Activated CD4-positive, alpha-beta T cell treated with anti-CD3 and anti-CD28 coated beads for 24 hours (primary cell): Measurements from ENCODE around the gene PLGRKT.
"Not testable (repeated sequence)": the region's sequence is repeated elsewhere in the genome, so short reads cannot be mapped to it uniquely, and the experiment has no call there.

Experiments
- DNase-seq, 2 donors: peaks; one replicate each; pipeline ENCODE4 v3.0.0-alpha.2; 2020; ENCODE audit warnings: low read depth in 2 of 2

Gene PLGRKT

DNA sequence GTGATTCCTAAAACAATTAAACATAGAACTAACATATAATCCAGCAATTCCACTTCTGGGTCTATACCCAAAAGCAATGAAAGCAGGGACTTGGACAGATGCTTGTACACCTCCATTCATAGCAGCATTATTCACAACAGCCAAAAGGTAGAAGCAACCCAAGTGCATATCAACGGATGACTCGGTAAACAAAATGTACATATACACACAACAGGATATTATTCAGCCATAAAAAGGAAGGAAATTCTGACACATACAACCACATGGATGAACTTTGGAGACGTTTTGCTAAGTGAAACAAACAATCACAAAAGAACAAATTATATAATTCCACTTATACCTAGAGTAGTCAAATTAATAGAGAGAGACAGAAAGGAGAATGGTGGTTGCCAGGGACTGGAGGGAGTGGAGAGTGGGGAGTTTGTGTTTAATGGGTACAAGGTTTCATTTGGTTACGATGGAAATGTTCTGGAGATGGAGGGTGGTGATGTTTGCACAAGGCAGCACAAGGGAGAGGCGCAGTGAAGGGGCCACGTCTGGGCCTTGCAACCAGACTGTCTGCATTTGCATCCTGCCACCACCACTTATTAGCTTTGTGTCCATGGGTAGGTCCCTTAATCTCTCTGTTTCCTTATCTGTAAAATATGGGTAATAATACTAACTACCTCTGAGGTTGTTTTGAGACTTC is 61.8 kb downstream of the PLGRKT start:
- DNase-seq, result no peak

DNA sequence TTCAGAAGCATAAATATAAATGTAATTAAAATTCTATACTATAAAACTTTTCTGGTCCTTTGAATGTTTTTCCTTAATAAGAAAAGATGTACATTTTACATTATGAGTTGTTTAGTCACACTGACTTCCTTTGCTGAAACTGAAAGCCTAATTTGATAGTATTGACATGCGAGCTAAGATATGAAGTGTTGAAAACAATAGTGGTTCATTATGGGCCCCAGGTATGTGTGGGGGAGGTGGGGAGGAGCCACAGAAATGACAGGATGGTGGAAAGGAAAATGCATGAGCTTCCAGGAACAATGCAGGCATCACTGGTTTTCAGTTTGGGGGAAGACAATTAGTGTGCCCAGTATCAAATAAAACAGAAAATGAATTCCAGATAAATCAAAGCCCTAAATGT is 62.6 kb downstream of the PLGRKT start:
- no peak for DNase-seq

DNA sequence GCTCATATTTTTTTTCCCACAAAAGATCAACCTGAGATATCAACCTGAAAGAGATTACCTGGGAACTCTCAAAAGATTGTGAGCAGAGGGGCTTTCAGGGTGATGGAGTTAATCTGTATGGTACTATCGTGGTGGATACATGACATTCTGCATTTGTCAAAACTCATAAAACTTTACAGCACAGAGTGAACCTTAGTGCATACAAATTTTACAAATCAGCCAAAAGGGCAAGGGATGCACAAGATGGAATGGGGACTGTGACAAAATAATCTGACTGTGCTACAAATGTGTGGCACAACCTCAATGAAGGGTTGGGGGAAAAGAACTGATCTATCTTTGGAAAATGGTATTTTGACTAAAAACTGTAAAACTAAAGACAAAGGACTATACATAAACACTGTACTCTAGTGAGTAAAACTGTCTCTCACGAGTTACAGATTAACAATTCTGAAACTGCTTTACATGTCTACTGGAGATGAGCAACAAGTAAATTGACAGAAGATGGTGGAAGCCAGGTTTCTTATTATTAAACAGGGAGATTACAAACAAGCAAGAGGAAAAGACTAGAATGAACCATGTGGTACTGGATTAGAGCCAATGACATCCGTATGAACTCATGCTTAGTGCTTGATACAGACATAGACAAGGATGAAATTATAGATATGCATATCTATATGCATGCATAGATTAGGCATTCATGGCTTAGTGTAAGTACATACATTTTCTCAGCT is 73.3 kb downstream of the PLGRKT start:
- no peak for DNase-seq

DNA sequence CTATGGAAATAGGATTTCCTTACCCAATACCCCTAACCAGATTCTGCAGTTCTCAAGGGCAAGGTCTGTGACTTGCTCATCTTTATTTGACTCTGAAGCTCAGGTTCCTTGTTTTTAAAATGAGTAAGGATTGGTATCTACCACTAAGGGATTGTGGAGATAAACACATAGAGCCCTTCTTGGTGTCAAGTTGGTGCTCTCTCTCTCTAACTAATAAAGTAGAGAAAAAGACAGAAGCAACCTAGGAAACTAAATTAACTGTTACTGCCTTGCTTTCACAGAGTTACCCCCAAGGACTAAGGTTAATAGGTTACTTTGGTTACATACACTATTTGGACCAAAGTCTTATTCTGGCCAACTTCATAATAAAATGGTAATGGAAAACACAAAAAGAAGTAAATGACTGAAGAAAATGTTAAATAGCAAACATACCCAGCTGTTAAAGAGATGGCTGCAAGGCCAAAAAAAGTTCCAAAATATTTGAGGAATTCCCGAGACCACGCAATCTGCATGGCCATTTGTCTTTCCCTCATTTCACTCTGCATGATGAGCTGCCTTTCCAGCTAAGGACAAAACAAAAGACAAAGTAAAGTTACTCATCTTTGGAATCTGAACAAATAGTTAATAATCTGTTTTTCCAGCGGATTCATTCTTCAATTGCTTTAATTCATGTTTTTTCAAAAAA is 76.3 kb downstream of the PLGRKT start:
- no peak for DNase-seq

DNA sequence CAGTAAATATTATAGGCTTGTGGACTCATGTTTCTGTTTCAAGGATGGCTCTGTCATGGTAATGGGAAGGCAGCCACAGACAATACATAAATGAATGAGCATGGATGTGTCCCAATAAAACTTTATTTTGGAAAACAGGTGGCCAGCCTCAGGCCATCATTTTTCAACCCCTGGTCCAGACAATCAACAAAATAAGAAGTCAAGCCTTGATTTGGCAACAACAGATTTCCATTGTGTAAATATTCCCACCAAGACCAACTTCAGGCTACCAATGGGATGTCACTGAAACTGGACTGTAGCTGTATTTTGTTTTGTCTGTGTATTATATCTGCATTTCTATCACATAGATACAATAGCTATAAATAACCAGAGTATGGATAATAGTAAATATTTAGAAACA is 77.4 kb downstream of the PLGRKT start:
- DNase-seq, result no peak

DNA sequence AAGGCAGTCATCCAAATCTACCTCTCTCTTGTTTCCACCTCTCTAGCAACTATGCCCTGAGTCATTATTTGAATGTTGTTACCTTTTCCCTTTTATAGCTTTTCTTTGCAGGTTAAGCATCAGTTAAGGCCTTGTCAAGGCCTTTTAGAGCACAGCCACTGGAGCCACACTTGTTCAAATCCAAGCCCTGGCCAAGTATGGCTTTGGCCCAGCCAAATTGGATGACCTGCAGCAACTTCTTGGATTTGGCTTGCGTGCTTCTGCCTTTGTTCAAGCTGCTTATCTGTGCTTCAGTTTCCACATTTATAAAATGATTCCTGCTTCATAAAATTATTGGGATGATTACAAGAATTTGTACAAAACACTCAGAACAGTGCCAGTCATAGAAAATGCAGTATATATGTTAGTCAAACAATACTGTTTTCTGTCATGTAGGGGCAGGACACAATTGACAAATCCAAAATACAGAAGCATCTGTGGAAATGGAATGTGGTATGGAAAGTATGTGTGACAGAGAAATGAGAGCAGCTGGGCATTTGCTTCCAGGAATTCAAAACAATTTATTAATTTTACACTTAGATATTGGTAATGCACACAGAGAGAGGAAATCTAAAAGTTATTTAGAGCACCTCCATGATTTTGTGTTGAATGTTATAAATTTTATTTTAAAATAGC is 80.2 kb downstream of the PLGRKT start:
- no peak for DNase-seq

DNA sequence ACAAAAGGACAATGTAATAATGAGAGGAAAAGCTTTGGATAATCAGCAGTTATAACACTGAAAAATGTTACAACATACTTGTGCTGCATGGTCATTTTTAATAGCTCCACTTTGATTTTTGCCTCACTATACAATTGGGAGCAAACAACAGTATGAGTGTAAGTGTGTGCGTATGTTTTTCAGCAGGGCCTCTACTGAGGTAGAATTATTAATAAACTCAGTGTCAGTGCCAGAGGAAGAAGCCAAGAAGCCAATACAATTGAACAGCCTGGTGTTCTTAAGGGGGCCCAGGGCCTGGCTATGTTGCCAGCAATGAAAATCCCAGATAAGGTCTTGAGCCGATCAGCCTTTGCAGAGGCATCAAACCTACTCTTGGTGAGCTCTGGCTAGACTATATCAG is 81.9 kb downstream of the PLGRKT start:
- DNase-seq, result no peak

DNA sequence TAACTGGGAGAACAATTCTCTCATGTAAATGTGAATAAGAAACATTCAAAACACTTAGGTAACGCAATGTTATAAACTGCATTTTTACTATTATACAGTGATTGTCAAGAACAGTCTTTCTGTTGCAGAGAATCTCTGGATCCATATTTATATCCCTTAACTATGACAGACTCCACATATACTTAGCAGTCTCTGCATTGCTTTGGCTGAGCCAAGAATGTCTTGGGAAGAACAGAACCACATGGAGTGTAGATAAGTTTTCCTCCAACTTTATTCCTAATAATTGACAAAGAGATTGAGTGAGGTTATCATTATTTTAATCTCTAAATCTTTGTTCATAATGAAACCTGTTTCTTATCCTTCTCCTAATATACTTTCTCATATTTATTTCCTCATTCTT is 82.5 kb downstream of the PLGRKT start:
- no peak for DNase-seq

DNA sequence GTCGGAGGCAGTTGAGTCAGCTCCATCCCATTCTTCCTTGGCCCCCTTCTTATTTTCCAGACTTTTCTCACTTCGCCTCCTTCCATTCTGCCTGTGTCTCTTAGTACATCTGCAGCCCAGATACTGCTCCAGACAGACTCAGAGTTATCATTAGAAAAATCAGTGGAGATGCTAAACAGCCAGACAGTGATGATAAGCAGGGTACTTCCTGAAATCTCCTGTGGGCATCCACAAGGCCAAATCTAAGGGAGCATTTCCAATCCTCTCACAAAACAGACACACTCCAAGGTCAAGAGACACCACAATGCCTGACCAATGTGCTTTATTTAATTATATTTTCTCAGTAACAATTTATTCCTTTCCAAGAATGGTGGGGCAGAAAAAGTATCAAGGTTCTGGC is 83.5 kb downstream of the PLGRKT start:
- DNase-seq, result no peak

DNA sequence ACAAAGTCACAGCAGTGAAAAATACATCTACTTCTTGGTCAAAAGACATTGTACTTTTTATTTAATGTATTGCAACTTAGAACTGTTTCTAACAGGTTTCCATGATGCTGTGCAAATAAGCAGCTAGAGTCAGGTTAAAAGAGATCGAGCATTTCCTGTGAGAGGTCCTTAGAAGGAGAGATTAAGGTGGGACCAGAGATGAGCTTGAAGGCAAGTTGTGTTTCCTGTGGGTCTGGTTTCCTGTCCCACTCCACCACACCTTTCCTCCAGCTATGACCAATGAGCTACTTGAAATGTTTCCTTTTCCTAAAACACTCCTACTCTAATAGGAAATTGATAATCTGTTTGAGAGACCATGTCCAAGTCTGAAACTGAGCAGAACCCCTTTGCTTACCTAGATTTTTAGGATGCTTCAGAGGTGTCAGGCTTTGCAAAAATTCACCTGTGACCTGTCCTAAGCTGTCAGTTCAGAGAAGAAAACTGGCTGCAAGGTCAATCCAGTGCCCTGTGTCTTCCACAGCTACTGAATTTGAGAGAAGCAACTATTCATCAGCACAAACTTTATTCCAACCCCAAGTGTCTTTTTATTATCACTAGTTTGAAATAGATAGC is 85.0 kb downstream of the PLGRKT start:
- DNase-seq, result no peak

DNA sequence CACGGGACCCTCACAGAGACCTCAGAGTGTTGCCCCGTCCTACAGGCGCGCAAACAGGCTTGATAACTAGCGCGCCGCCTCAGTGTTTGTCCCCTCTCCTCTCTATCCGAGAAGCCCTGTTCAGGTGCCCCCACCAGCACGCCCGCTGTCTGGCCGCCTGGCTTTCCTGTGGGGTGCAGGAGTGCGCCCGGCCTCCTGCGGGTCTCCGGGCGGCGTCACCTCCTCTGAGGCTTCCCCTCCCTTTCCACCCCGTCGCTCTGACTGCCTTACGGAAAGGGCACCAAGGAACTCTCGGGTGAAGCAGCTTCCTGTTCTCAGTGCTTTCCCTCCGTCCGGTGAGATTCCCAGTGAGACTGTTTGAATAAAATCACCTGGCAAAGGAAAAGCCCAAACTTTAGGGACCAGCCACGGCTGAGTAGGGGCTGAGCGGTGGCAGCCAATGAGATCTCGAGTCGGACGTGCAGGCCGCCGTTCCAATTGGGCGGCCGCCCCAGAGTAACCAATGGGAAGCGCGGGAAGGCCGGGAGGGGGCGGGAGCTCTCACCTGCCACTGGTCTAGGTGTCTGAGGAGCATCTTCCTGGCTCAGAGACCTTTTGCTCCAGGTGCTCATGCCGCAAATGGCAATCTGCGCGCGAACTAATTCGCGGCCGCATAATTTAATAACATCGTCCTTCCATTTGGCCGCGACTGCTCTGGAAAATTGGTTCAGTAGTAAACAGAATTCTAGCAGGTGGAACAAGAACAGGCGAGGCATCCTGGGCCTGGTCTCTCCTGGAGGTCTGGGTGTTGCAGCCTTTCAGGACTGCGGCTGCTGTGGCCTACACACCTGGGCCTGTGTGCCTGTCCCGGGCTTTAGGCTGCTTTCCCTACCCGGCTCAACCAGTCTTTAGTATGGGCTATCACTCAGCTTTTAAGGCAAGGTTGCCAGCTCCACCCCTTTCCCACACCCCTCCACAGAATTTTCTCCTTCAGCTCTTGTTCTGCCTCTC is 98.4 kb downstream of the PLGRKT start, which contains the start of gene RLN1:
Gene RLN1, minus strand, starts transcription at position 885 of the 990 bp plus-strand sequence. Its CDS starts 130 bp downstream, at position 755.
- DNase-seq, result not testable (repeated sequence)

DNA sequence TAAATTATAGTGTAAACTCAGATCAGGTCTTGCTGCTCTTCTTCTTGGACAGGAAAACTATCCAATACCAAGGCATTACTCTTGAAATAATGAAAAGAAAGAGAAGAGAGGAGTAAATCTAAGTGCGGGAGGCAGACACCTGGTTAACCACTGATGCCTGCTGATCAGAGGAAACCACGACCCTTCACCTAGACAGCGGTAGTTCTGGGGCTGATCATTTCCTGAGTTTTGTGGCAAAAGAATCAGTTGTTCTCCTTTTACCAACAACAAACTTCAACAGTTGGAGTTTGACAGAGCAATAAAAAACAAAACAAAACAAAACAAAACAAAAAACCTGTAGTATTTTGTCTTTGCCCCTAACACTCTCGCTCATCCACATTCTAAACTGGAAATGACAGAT is 101.0 kb downstream of the PLGRKT start:
- DNase-seq, result no peak

DNA sequence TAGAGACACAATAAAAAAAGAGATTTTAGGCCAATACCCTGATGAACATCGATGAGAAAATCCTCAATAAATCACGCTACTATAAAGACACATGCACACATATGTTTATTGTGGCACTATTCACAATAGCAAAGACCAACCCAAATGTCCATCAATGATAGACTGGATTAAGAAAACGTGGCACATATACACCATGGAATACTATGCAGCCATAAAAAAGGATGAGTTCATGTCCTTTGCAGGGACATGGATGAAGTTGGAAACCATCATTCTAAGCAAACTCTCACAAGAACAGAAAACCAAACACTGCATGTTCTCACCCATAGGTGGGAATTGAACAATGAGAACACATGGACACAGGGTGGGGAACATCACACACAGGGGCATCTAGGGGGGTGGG is 106.4 kb downstream of the PLGRKT start:
- DNase-seq, result not testable (repeated sequence)

DNA sequence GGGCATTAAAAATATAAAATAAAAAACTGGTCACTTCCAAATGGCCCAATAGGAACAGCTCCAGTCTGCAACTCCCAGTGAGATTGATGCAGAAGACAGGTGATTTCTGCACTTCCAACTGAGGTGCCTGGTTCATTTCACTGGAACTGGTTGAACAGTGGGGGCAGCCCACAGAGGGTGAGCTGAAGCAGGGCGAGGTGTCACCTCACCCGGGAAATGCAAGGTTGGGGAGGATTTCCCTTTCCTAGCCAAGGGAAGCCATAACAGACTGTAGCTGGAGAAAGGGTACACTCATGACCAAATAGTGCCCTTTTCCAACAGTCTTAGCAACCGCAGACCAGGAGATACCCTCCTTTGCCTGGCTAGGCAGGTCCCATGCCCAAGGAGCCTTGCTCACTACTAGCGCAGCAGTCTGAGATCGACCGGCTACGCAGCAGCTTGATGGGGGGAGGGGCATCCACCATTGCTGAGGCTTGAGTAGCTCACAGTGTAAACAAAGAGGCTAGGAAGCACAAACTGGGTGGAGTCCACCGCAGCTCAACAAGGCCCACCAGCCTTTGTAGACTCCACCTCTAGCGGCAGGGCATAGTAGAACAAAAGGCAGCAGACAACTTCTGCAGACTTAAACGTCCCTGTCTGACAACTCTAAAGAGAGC is 110.7 kb downstream of the PLGRKT start:
- no peak for DNase-seq

DNA sequence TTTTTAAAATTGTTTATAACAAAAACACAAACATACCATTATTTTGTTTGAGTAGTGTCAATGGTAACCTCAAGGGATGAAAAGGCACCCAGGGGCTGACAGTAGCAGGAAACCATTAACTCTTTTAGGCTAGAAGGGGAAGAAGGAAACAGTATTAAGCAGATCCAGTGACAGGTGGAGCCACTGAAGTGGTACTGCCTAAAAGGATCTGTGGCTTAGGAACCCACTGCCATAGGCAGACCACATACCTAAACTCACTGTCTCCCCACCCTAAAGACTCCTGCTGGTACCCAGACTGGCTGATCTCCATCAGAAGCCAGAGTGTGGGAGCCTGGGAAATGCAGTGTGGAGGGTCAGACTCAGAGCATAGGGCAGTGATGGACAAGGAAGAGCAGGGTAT is 111.5 kb downstream of the PLGRKT start:
- DNase-seq, result no peak

DNA sequence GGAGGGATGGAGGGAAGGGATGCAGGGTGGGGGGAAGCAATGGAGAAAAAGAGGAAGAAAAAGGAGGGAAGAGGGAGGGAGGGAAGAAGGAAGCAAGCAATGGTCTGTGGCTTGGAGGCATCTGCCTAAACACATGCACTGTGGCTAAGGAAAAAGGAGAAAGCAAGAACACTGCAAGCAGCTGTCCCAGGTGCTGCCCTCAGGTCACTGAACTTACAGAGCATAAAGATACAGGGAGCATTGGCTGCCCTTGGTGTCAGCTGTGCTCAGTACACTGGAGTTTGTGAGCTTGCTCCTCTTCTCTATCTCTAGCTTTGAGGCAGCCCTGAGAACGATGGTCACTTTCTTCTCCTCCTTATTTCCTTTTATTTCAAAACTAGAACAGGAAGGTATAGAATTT is 116.1 kb downstream of the PLGRKT start:
- DNase-seq, result not testable (repeated sequence)

DNA sequence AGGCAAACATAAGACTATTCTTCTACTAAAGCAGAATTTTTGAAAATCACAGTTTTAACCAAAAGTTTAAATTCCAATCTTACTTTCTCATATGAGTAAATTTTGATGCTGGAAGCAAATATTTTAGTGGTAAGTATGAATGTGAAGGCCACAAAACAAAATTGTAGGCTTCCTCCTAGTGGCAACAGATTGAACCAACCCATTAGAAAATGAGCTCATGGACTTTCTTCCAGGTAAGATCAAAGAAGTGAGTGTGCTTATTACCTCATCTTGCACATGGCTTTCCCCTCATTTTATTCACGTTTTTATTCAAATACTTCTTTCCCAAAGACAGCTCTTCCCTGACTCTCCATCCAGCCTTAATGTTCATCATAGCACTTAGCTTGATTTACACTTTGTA is 116.7 kb downstream of the PLGRKT start:
- DNase-seq, result no peak

DNA sequence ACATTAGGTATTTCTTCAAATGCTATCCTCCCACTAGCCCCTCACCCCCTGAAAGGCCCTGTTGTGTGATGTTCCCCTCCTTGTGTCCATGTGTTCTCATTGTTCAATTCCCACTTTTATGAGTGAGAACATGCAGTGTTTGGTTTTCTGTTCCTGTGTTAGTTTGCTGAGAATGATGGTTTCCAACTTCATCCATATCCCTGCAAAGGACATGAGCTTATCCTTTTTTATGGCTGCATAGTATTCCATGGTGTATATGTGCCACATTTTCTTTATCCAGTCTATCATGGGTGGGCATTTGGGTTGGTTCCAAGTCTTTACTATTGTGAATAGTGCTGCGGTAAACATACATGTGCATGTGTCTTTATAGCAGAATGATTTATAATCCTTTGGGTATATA is 121.3 kb downstream of the PLGRKT start:
- DNase-seq, result not testable (repeated sequence)

DNA sequence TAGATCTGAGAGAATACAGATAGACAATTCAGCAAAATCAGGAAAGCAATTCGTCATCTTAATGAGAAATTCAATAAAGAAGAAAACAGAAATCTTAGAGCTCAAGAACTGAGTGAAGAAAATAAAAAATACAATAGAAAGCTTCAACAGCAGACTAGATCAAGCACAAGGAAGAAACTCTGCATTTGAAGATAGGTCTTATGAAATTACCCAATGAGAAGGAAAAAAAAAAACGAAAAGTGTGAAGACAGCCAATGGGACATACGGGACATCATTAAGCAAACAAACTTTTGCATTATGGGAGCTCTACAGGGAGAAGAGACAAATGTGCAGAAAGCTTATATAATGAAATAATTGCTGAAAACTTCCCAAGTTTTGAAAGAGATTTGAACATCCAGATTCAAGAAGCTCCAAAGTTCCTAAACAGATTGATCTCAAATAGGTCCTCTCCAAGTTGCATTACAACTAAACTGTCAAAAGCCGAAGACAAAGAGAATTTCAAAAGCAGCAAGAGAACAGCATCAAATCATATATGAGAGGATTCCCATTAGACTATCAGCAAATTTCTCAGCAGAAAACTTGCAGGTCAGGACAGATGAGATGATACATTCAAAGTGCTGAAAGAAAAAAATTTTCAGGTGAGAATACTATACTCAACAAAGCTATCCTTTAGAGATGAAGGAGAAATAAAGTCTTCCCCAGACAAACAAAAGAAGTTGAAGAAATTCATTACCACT is 122.4 kb downstream of the PLGRKT start:
- DNase-seq, result no peak
